Measurements from ENCODE around the gene SETD7. TPM values are rescaled to one million over a fixed set of nuclear protein-coding genes. Genes with fewer than 3 reads are reported as not detected.
"Not testable (repeated sequence)": the region's sequence is repeated elsewhere in the genome, so short reads cannot be mapped to it uniquely, and the experiment has no call there.

The SETD7 gene
- total RNA-seq, 4 donors from 2014 or later: 9.3 to 37.1 (median 16.0) TPM

DNA sequence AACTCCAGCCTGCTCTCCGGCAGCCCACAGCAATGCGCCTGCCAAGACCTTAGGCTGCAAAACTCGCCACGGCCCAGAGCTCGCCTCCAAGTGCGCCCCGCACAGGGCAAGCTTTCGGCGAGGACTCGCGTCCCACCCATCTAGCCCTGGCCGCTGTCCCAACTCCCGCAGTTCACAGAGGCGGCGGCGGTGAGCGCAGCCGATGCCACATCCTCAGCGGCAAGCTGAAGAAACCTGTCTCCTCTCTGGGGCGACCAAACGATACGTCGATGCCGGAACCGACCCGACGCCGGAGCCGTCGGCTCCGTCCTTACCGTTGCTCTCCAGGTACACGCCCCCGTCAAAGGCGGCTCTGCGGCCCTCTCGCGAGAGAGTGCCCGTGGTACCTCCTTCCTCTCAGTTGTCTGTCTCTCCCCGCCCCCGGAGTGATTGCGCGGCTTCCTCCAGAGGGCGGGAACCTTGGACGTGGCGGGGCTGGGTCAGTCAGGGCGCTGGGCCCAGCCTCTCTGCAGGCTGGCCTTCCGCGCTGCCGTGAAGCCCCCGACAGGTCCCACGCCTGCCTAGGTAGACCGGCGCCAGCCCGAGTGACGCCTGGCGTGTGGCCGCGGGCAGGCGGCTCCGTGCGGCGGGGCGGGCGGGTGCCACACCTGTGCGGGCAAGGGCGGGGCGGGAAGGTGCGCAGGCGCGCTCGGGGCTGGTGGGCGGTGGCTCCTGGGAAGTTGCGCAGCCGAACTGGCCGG, 102.5 kb downstream of the SETD7 start:
- H3K4me1 ChIP-seq: peaks cover 0 to 39% (median 0%) of the 10 kb centered on the region in 4 donors
- peak; percentile 85 to 88 for TF ChIP-seq POLR2A (IDR thresholded peaks at IDR 0.05)
- TF ChIP-seq, protein P1, sequence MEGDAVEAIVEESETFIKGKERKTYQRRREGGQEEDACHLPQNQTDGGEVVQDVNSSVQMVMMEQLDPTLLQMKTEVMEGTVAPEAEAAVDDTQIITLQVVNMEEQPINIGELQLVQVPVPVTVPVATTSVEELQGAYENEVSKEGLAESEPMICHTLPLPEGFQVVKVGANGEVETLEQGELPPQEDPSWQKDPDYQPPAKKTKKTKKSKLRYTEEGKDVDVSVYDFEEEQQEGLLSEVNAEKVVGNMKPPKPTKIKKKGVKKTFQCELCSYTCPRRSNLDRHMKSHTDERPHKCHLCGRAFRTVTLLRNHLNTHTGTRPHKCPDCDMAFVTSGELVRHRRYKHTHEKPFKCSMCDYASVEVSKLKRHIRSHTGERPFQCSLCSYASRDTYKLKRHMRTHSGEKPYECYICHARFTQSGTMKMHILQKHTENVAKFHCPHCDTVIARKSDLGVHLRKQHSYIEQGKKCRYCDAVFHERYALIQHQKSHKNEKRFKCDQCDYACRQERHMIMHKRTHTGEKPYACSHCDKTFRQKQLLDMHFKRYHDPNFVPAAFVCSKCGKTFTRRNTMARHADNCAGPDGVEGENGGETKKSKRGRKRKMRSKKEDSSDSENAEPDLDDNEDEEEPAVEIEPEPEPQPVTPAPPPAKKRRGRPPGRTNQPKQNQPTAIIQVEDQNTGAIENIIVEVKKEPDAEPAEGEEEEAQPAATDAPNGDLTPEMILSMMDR (IDR thresholded peaks at IDR 0.05): peak in 2 of 6 experiments; percentile 10 to 17

DNA sequence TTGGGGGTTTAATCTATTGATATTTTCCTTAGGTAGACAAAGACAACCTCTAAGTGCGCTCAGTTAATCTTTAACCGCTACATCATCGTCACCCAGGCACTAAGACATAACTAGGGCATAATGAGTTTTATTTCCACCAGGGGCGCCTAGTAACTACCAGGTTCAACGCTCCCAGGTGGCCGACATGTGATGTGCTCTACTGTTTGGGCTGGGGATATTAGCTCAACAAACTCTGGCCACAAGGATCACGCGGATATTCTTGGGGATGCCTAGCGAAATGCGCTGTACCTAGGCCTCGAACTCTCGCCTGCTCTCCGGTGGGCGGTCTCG, 103.0 kb downstream of the SETD7 start:
- peaks cover 0 to 2% (median 0%) of the 10 kb centered on the region in 4 donors for H3K9me3 ChIP-seq
- H3K27me3 ChIP-seq: no peaks in the 10 kb centered on the region
- H3K4me3 ChIP-seq: peak overlapping the region; percentile 69 to 81 (median 76)
- peak in 2 of 3 donors; percentile 78 to 88 for DNase-seq
- peaks cover 0 to 34% (median 0%) of the 10 kb centered on the region in 4 donors for H3K4me1 ChIP-seq
- TF ChIP-seq POLR2A (IDR thresholded peaks at IDR 0.05): no peak
- TF ChIP-seq, protein P1 (IDR thresholded peaks at IDR 0.05): peak; percentile 27 to 78 (median 56)
- H3K36me3 ChIP-seq: no peaks in the 10 kb centered on the region
- peak overlapping the region; percentile 97 to 98 (median 98) for H3K27ac ChIP-seq

More for the DNA sequence above, 102.5 kb downstream of the SETD7 start:
- Histone ChIP-seq H3K9me3 (no peaks in the 10 kb centered on the region), H3K27ac (peak overlapping the region; percentile 97 to 98 (median 98)), H3K4me3 (peak overlapping the region; percentile 69 to 81 (median 76)), H3K36me3 (no peaks in the 10 kb centered on the region), H3K27me3 (no peaks in the 10 kb centered on the region)
- peak; percentile 98 to 99 (median 98) for DNase-seq

DNA sequence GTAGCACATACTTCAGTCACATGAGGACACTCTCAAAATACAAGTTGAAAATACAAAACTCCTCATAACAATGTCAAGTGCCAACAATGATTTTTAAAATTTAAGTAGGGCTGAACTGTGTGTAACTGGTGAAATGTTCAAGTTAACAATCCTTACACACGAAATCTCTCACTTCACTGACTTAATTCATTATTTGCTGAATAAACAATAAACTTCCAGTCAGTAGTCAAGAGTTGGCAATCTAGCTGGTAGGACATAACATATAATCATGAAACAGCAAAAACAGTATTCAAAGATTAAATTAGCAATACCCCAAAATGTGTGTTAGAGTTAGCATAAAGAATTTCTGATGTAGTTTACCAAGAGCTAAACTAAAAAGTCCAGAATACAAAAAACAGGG, 104.0 kb downstream of the SETD7 start:
- Histone ChIP-seq H3K27me3 (no peaks in the 10 kb centered on the region), H3K9me3 (peaks cover 0 to 3% (median 0%) of the 10 kb centered on the region in 4 donors), H3K4me1 (peaks cover 0 to 27% (median 0%) of the 10 kb centered on the region in 4 donors), H3K27ac (no peak overlapping the region), H3K36me3 (no peaks in the 10 kb centered on the region), H3K4me3 (peak overlapping the region in 1 of 4 donors; percentile 81)
- DNase-seq: no peak
- TF ChIP-seq POLR2A (IDR thresholded peaks at IDR 0.05): no peak
- TF ChIP-seq, protein P1 (IDR thresholded peaks at IDR 0.05): no peak

DNA sequence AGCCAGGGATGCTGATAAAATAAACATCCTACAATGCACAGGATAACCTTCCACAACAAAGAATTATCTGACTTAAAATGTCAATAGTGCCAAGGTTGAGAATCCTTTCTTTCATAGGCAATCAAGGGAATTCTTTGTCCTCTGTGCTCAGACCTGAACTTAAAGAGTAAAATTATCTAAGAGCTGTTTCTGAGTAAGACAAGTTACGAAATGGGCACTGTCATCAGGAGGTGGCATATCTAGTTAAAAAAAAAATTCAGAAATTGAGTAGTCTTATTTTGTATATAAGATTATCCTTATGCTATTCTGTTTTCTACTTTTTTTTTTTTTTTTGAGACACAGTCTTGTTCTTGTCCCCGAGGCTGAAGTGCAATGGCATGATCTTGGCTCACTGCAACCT, 105.4 kb downstream of the SETD7 start:
- H3K27ac ChIP-seq: no peak overlapping the region
- no peaks in the 10 kb centered on the region for H3K36me3 ChIP-seq
- DNase-seq: no peak
- H3K9me3 ChIP-seq: peaks cover 0 to 3% (median 0%) of the 10 kb centered on the region in 4 donors
- peaks cover 0 to 13% (median 0%) of the 10 kb centered on the region in 4 donors for H3K4me1 ChIP-seq
- no peak for TF ChIP-seq POLR2A (IDR thresholded peaks at IDR 0.05)
- TF ChIP-seq, protein P1 (IDR thresholded peaks at IDR 0.05): no peak
- no peak overlapping the region for H3K4me3 ChIP-seq
- no peaks in the 10 kb centered on the region for H3K27me3 ChIP-seq

DNA sequence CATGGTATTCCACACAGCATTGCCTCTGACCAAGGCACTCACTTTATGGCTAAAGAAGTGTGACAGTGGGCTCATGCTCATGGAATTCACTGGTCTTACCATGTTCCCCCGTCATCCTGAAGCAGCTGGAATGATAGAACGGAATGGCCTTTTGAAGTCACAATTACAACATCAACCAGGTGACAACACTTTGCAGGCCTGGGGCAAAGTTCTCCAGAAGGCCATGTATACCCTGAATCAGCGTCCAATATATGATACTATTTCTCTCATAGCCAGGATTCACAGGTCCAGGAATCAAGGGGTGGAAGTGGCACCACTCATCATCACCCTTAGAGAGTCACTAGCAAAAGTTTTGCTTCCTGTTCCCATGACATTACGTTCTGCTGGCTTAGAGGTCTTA, 108.9 kb downstream of the SETD7 start:
- H3K4me1 ChIP-seq, H3K9me3 ChIP-seq, H3K27me3 ChIP-seq, H3K4me3 ChIP-seq, H3K27ac ChIP-seq, DNase-seq, H3K36me3 ChIP-seq: not testable (repeated sequence)

Other genes with a start within 250 kb of the SETD7 start
- 1 to 10 TPM; 5.3 to 8.3 (median 6.6) TPM for gene RAB33B, start 102.1 kb downstream of the SETD7 start, total RNA-seq
- gene MGST2, start 109.6 kb upstream of the SETD7 start, total RNA-seq: 100 to 1,000 TPM in 1 of 4 donors, 10 to 100 TPM in 3; 21.5 to 137 (median 83.4) TPM

Measured in Peyer's patch (tissue), 4 donors.